Natural killer cell (primary cell): ENCODE data around the gene HPSE2. TPM values are rescaled to one million over a fixed set of nuclear protein-coding genes. Genes with fewer than 3 reads are reported as not detected.
"Not testable (repeated sequence)": the region's sequence is repeated elsewhere in the genome, so short reads cannot be mapped to it uniquely, and the experiment has no call there.

Source experiments
- ATAC-seq, 3 donors: fragments of 150-1000 bp in 2 of 3; fragments of 200-7000 bp in 1 of 3; cut with Tn5 transposase; 1 replicate in 1 of 3; 2 replicates in 2 of 3; pipeline ENCODE4 v1.10.0; 2021; ENCODE audit warnings: mild to moderate bottlenecking in 2 of 3, moderate library complexity in 2 of 3
- DNase-seq, 2 donors: peaks; one replicate each; pipeline versions ENCODE4 v3.0.0 to v3.0.0-alpha.2; 2013 to 2021; ENCODE audit warnings: mixed read lengths in 1 of 2
- H3K27ac ChIP-seq: one replicate; pipeline ENCODE4 v1.5.1; 2013; ENCODE audit warnings: mild to moderate bottlenecking, low read length
- H3K27me3 ChIP-seq: one replicate; pipeline ENCODE4 v1.6.1; 2013; ENCODE audit warnings: low read length; ENCODE audit not compliant: control insufficient read depth, insufficient read depth
- H3K36me3 ChIP-seq: one replicate; pipeline ENCODE4 v1.6.1; 2013; ENCODE audit warnings: low read length; ENCODE audit not compliant: control insufficient read depth, insufficient read depth
- H3K4me1 ChIP-seq: one replicate; pipeline ENCODE4 v1.6.1; 2013; ENCODE audit warnings: low read length; ENCODE audit not compliant: control insufficient read depth, insufficient read depth
- H3K4me3 ChIP-seq: one replicate; pipeline ENCODE4 v1.5.1; 2013; ENCODE audit warnings: low read length
- H3K9me3 ChIP-seq: one replicate; pipeline ENCODE4 v1.6.1; 2013; ENCODE audit warnings: low read length; ENCODE audit not compliant: control insufficient read depth, insufficient read depth
- H3K27ac Mint-ChIP-seq, 2 donors: one replicate each; pipeline ENCODE4 v1.8.0; 2022; ENCODE audit warnings: mild to moderate bottlenecking in 2 of 2, mixed read lengths in 2 of 2, moderate library complexity in 1 of 2
- H3K27me3 Mint-ChIP-seq, 2 donors: one replicate each; pipeline ENCODE4 v1.8.0; 2022; ENCODE audit warnings: low read depth in 2 of 2, mixed read lengths in 2 of 2
- H3K36me3 Mint-ChIP-seq: one replicate; pipeline ENCODE4 v1.8.0; 2022; ENCODE audit warnings: mixed read lengths
- H3K4me1 Mint-ChIP-seq, 2 donors: one replicate each; pipeline ENCODE4 v1.8.0; 2022; ENCODE audit warnings: mixed read lengths in 2 of 2
- H3K4me3 Mint-ChIP-seq: one replicate; pipeline ENCODE4 v1.8.0; 2022; ENCODE audit warnings: mild to moderate bottlenecking, moderate library complexity, mixed read lengths
- H3K9me3 Mint-ChIP-seq, 2 donors: one replicate each; pipeline ENCODE4 v1.8.0; 2022; ENCODE audit warnings: mixed read lengths in 2 of 2
- WGBS: methylation state at CpG from one replicate; pipeline ENCODE4 v1.1.7; 2013; ENCODE audit warnings: missing lambda C conversion rate; ENCODE audit not compliant: insufficient coverage; 5-methylcytosine and 5-hydroxymethylcytosine counted together
- intact Hi-C: fragments of 100-400 bp; cut with micrococcal nuclease; formaldehyde crosslinking; loops from one replicate; pipeline ENCODE4 v1.14.2; 2022
- total RNA-seq, 4 donors: library from RNA; stranded (reverse); fragments of 120-200 nt in 1 of 4; gene quantifications; one replicate each; pipeline versions ENCODE4 v1.2.3 to v1.2.4, GENCODE V29; 2013 to 2022
- TF ChIP-seq, protein P1 (sequence below): fragments of 200-600 bp; IDR thresholded peaks from one replicate; pipeline ENCODE4 v1.8.0; 2022; ENCODE audit warnings: antibody characterized with exemption

Gene HPSE2
- total RNA-seq, 3 donors from 2014 or later (not counting 1 experiment from before 2014, with no cell fraction given) = not detected

- Histone ChIP-seq H3K27me3 (no peaks in the 10 kb centered on the region), H3K36me3 (no peaks in the 10 kb centered on the region), H3K4me3 (no peak overlapping the region), H3K4me1 (no peaks in the 10 kb centered on the region), H3K9me3 (no peaks in the 10 kb centered on the region), H3K27ac (no peak overlapping the region)
- intact Hi-C loops = no loop called here
- TF ChIP-seq, protein P1, sequence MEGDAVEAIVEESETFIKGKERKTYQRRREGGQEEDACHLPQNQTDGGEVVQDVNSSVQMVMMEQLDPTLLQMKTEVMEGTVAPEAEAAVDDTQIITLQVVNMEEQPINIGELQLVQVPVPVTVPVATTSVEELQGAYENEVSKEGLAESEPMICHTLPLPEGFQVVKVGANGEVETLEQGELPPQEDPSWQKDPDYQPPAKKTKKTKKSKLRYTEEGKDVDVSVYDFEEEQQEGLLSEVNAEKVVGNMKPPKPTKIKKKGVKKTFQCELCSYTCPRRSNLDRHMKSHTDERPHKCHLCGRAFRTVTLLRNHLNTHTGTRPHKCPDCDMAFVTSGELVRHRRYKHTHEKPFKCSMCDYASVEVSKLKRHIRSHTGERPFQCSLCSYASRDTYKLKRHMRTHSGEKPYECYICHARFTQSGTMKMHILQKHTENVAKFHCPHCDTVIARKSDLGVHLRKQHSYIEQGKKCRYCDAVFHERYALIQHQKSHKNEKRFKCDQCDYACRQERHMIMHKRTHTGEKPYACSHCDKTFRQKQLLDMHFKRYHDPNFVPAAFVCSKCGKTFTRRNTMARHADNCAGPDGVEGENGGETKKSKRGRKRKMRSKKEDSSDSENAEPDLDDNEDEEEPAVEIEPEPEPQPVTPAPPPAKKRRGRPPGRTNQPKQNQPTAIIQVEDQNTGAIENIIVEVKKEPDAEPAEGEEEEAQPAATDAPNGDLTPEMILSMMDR = no peak
- Mint-ChIP-seq H3K9me3 (peaks cover 4 to 14% of the 10 kb centered on the region in 2 donors), H3K4me1 (no peaks in the 10 kb centered on the region), H3K4me3 (no peak overlapping the region), H3K27me3 (no peaks in the 10 kb centered on the region), H3K36me3 (peaks cover 10% of the 10 kb centered on the region), H3K27ac (no peak overlapping the region)
- no peak for ATAC-seq
- WGBS = 95% methylated on average over 1 of the region's 1 CpG
- DNase-seq = no peak
Measured at GRCh38 chr10:99002392-99002791, 233.3 kb downstream of the HPSE2 start.

DNA sequence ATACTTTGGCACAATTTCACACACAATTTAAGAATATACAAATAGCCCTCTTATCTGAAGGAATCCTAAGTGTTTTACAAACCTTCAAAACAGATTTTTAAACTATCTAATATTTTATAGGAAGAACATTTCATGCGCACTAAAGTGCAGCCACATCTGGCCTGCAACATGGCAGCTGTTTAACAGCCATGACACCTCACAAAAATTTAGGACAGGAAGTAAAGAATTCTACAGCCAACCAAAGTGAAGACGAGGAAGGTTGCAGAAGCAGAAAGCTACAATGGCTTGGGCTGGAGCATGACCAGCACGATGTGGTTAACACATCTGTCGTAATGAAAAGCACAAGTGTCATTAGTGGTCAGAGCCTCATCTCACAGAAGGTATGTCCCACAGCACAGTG lies 238.1 kb downstream of the HPSE2 start:
- WGBS = 51% methylated on average over 3 of the region's 4 CpGs
- Mint-ChIP-seq H3K36me3 (no peaks in the 10 kb centered on the region), H3K4me3 (no peak overlapping the region), H3K9me3 (peaks cover 0 to 2% of the 10 kb centered on the region in 2 donors), H3K27me3 (no peaks in the 10 kb centered on the region), H3K27ac (no peak overlapping the region), H3K4me1 (no peaks in the 10 kb centered on the region)
- no peaks in the 10 kb centered on the region for H3K9me3 ChIP-seq
- no peaks in the 10 kb centered on the region for H3K36me3 ChIP-seq
- no peak overlapping the region for H3K27ac ChIP-seq
- H3K27me3 ChIP-seq = no peaks in the 10 kb centered on the region
- H3K4me1 ChIP-seq = no peaks in the 10 kb centered on the region
- TF ChIP-seq, protein P1 = no peak
- no peak for DNase-seq
- no peak for ATAC-seq
- intact Hi-C loops = no loop called here
- H3K4me3 ChIP-seq = no peak overlapping the region

DNA sequence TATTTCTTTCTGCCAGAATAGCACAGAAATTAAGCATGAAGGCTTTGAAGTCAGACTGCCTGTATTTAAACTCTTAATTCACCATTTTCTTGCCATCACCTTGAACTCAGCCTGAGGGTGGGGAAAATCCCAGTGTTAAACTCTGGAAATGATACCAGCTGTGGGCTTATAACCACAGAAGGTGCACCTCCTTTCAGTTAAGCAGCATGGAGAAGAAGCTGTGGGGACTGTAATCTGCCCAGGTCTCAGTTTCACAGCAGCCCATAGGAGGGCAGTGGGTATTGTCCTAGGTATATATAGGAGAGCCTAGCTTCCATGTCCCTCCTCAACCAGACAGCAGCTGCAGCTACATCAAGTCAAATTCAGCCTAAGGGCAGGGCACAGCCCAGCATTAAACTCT lies 241.6 kb downstream of the HPSE2 start:
- H3K36me3 ChIP-seq = no peaks in the 10 kb centered on the region
- no peak for ATAC-seq
- H3K27ac ChIP-seq = no peak overlapping the region
- H3K4me3 ChIP-seq = no peak overlapping the region
- H3K4me1 ChIP-seq = no peaks in the 10 kb centered on the region
- no peaks in the 10 kb centered on the region for H3K9me3 ChIP-seq
- peaks cover 0 to 4% of the 10 kb centered on the region in 2 donors for H3K9me3 Mint-ChIP-seq
- H3K36me3 Mint-ChIP-seq = no peaks in the 10 kb centered on the region
- H3K4me3 Mint-ChIP-seq = no peak overlapping the region
- TF ChIP-seq, protein P1 = no peak
- no peaks in the 10 kb centered on the region for H3K27me3 ChIP-seq
- H3K4me1 Mint-ChIP-seq = no peaks in the 10 kb centered on the region
- no peak overlapping the region for H3K27ac Mint-ChIP-seq
- H3K27me3 Mint-ChIP-seq = no peaks in the 10 kb centered on the region
- no peak for DNase-seq
- intact Hi-C loops = no loop called here

DNA sequence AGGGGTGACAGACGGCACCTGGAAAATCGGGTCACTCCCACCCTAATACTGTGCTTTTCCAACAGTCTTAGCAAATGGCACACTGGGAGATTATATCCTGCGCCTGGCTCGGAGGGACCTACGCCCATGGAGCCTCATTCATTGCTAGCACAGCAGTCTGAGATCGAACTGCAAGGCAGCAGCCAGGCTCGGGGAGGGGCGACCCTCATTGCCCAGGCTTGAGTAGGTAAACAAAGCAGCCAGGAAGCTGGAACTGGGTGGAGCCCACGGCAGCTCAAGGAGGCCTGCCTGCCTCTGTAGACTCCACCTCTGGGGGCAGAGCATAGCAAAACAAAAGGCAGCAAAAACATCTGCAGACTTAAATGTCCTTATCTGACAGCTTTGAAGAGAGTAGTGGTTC lies 251.9 kb downstream of the HPSE2 start:
- H3K36me3 Mint-ChIP-seq, ATAC-seq: not testable (repeated sequence)
- WGBS = 87% methylated on average over 8 of the region's 9 CpGs

More for the DNA sequence above, 251.9 kb downstream of the HPSE2 start:
- H3K4me3 ChIP-seq, H3K4me1 ChIP-seq, DNase-seq, H3K27ac ChIP-seq, H3K4me3 Mint-ChIP-seq, H3K9me3 ChIP-seq, H3K36me3 ChIP-seq, intact Hi-C loops, H3K9me3 Mint-ChIP-seq, H3K27me3 Mint-ChIP-seq, H3K27me3 ChIP-seq, H3K27ac Mint-ChIP-seq, H3K4me1 Mint-ChIP-seq: not testable (repeated sequence)
